C4-2B (cell line): Measurements from ENCODE around the gene PKM.
A peak's percentile ranks its signal among the peaks of the same experiment; 100 is the strongest.
"Not testable (repeated sequence)": the region's sequence is repeated elsewhere in the genome, so short reads cannot be mapped to it uniquely, and the experiment has no call there.

Source experiments
- H3K27ac ChIP-seq: fragments of 450-650 bp; 2 replicates; pipeline ENCODE4 v1.5.1; 2017
- ZFX ChIP-seq: fragments of 450-650 bp; IDR thresholded peaks from 2 replicates; pipeline ENCODE4 v1.6.1; 2017
- TF ChIP-seq, protein P1 (sequence below): fragments of 450-650 bp; conservative IDR thresholded peaks from 2 replicates; pipeline ENCODE4 v1.5.1; 2017; ENCODE audit warnings: mild to moderate bottlenecking

Gene PKM

GRCh38 chr15:72175186-72176044 lies 55.6 kb downstream of the PKM start:
- no peak for TF ChIP-seq ZFX
- no peak overlapping the region for H3K27ac ChIP-seq

DNA sequence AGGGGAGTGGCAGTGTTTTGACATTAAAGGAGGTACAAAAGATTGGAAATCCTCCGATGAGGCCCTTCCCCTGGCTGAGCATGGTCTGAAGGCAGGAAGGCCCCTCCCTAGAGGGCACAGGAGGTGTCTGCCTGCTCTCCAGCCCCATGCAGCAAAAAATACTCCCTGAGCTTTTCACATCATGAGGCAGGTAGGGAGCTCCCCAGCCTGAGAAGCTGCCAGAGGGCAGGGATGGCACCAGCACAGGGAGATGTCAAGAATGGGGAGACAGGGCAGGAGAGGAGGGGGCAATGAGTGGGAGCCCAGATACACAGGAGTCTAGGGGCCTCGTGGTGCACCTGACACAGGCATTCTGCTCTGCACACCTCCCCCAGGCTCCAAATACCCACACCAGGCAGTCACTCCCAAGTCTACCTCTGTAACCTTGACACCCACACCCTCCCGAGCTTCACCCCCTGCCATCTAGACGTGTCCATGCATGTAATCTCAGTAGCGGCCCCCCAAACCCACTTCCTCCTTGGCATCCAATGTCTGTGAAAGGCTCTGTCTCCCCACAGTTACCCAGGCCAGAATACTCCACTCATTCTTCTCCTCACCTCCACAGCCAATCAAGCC lies 56.3 kb downstream of the PKM start:
- TF ChIP-seq, protein P1, sequence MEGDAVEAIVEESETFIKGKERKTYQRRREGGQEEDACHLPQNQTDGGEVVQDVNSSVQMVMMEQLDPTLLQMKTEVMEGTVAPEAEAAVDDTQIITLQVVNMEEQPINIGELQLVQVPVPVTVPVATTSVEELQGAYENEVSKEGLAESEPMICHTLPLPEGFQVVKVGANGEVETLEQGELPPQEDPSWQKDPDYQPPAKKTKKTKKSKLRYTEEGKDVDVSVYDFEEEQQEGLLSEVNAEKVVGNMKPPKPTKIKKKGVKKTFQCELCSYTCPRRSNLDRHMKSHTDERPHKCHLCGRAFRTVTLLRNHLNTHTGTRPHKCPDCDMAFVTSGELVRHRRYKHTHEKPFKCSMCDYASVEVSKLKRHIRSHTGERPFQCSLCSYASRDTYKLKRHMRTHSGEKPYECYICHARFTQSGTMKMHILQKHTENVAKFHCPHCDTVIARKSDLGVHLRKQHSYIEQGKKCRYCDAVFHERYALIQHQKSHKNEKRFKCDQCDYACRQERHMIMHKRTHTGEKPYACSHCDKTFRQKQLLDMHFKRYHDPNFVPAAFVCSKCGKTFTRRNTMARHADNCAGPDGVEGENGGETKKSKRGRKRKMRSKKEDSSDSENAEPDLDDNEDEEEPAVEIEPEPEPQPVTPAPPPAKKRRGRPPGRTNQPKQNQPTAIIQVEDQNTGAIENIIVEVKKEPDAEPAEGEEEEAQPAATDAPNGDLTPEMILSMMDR, result no peak
- TF ChIP-seq ZFX, result no peak
- peak overlapping the region; percentile 54 for H3K27ac ChIP-seq

GRCh38 chr15:72173864-72174550 lies 57.0 kb downstream of the PKM start:
- peak overlapping the region; percentile 54 for H3K27ac ChIP-seq
- TF ChIP-seq ZFX, result no peak
- TF ChIP-seq, protein P1, result no peak

DNA sequence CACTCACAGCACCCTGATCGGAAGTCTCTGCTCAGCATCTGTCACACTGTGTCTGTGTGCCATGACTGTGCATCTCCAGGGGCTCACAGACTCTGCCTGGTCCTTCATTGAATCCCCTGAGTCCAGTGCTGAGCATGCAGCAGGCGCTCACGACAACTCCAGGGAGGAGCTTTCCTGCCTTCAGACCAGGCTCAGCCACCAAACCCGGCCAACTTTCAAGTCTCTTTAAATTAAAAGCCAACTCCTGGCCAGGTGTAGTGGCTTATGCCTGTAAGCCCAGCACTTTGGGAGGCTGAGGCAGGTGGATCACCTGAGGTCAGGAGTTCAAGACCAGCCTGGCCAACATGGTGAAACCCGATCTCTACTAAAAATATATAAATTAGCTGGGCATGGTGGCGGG lies 57.6 kb downstream of the PKM start:
- TF ChIP-seq, protein P1, result no peak
- no peak for TF ChIP-seq ZFX
- H3K27ac ChIP-seq, result peak overlapping the region; percentile 54

GRCh38 chr15:72172796-72173195 lies 58.2 kb downstream of the PKM start:
- TF ChIP-seq ZFX, result no peak
- TF ChIP-seq, protein P1, result no peak
- no peak overlapping the region for H3K27ac ChIP-seq

- H3K27ac ChIP-seq, result not testable (repeated sequence)
Observed at GRCh38 chr15:72171978-72172377, 59.0 kb downstream of the PKM start.

GRCh38 chr15:72170691-72171090 lies 60.3 kb downstream of the PKM start:
- H3K27ac ChIP-seq, result no peak overlapping the region
- TF ChIP-seq, protein P1, result no peak
- no peak for TF ChIP-seq ZFX

- H3K27ac ChIP-seq, result peak overlapping the region; percentile 50
- TF ChIP-seq, protein P1, result no peak
- TF ChIP-seq ZFX, result no peak
Observed at GRCh38 chr15:72169921-72170611, 60.9 kb downstream of the PKM start.
